Peyer's patch (tissue), 4 donors: ENCODE data around the gene ZBTB47. TPM values are rescaled to one million over a fixed set of nuclear protein-coding genes. Genes with fewer than 3 reads are reported as not detected.

Experiments
- DNase-seq, 3 donors: peaks; one replicate each; pipeline ENCODE4 v3.0.0-alpha.2; 2017 to 2019
- H3K27ac ChIP-seq, 4 donors: fragments of 200-600 bp; sonication (generic); one replicate each; pipeline ENCODE4 v1.5.1; 2016 to 2019
- H3K27me3 ChIP-seq, 2 donors: fragments of 200-600 bp; sonication (generic); one replicate each; pipeline ENCODE4 v1.5.1; 2019
- H3K36me3 ChIP-seq, 3 donors: fragments of 200-600 bp; sonication (generic); one replicate each; pipeline ENCODE4 v1.5.1; 2016 to 2019
- H3K4me1 ChIP-seq, 4 donors: fragments of 200-600 bp; sonication (generic); one replicate each; pipeline ENCODE4 v1.5.1; 2016 to 2019
- H3K4me3 ChIP-seq, 4 donors: fragments of 200-600 bp; sonication (generic); 1 replicate in 3 of 4; 2 replicates in 1 of 4; pipeline ENCODE4 v1.5.1; 2016 to 2019; ENCODE audit warnings: mild to moderate bottlenecking in 1 of 4
- H3K9me3 ChIP-seq, 4 donors: fragments of 200-600 bp; sonication (generic); one replicate each; pipeline ENCODE4 v1.5.1; 2016 to 2019; ENCODE audit warnings: mild to moderate bottlenecking in 1 of 4
- CTCF ChIP-seq, 6 experiments: fragments of 450-650 bp in 4 of 6; fragments of 200-600 bp in 2 of 6; sonication (generic) in 1 of 6; IDR thresholded peaks; one replicate each; pipeline ENCODE4 v1.5.1; 2017 to 2019; ENCODE audit warnings: antibody characterized with exemption in 6 of 6, mild to moderate bottlenecking in 3 of 6, moderate library complexity in 1 of 6
- POLR2A ChIP-seq, 2 donors: fragments of 450-650 bp; IDR thresholded peaks; one replicate each; pipeline ENCODE4 v1.5.1; 2017; ENCODE audit warnings: antibody characterized with exemption in 2 of 2, mild to moderate bottlenecking in 2 of 2, moderate library complexity in 2 of 2
- total RNA-seq, 4 donors: library from RNA; depleted of rRNA; stranded (reverse); fragments of >200 nt; gene quantifications; one replicate each; pipeline ENCODE4 v1.1.0, GENCODE V29; 2016

Gene ZBTB47
- total RNA-seq, 4 donors from 2014 or later: 5.3 to 30.5 (median 14.7) TPM

GRCh38 chr3:42656680-42657610 lies 3.4 kb downstream of the ZBTB47 start:
- no peaks in the 10 kb centered on the region for H3K27me3 ChIP-seq
- peaks cover 5 to 36% (median 15%) of the 10 kb centered on the region in 4 donors for H3K4me1 ChIP-seq
- no peak overlapping the region for H3K27ac ChIP-seq
- H3K4me3 ChIP-seq: no peak overlapping the region
- TF ChIP-seq POLR2A (IDR thresholded peaks at IDR 0.05): no peak
- TF ChIP-seq CTCF (IDR thresholded peaks at IDR 0.05): no peak
- no peaks in the 10 kb centered on the region for H3K9me3 ChIP-seq
- no peak for DNase-seq
- H3K36me3 ChIP-seq: no peaks in the 10 kb centered on the region

DNA sequence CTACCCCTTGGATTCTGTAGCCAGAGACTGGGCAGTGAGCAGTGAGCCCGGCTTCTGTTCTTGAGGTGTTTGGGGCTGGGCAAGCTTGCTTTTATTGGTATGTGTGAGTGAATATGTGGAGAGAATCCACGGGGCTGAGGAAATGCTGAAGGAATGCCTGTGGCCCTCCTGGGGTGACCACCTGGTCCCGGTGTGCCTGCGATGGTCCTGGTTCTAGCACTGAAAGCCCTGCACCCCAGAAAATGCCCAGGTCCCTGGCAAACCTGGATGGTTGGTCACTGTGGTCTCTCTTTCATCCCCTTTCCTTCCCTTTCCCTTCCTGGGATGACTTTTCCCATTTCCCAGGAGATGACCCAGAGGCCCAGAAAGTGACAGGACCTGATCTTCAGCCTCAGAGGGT lies 4.2 kb downstream of the ZBTB47 start:
- Histone ChIP-seq H3K4me3 (no peak overlapping the region), H3K27me3 (no peaks in the 10 kb centered on the region), H3K4me1 (peaks cover 5 to 29% (median 12%) of the 10 kb centered on the region in 4 donors), H3K36me3 (no peaks in the 10 kb centered on the region), H3K27ac (no peak overlapping the region), H3K9me3 (no peaks in the 10 kb centered on the region)
- TF ChIP-seq CTCF (IDR thresholded peaks at IDR 0.05) (no peak), POLR2A (IDR thresholded peaks at IDR 0.05) (no peak)
- no peak for DNase-seq

GRCh38 chr3:42658091-42658770 lies 4.7 kb downstream of the ZBTB47 start:
- peaks cover under 1 to 23% (median 7%) of the 10 kb centered on the region in 4 donors for H3K4me1 ChIP-seq
- H3K27me3 ChIP-seq: no peaks in the 10 kb centered on the region
- no peak for TF ChIP-seq POLR2A (IDR thresholded peaks at IDR 0.05)
- no peak for TF ChIP-seq CTCF (IDR thresholded peaks at IDR 0.05)
- H3K27ac ChIP-seq: no peak overlapping the region
- H3K36me3 ChIP-seq: no peaks in the 10 kb centered on the region
- no peaks in the 10 kb centered on the region for H3K9me3 ChIP-seq
- H3K4me3 ChIP-seq: no peak overlapping the region
- no peak for DNase-seq

DNA sequence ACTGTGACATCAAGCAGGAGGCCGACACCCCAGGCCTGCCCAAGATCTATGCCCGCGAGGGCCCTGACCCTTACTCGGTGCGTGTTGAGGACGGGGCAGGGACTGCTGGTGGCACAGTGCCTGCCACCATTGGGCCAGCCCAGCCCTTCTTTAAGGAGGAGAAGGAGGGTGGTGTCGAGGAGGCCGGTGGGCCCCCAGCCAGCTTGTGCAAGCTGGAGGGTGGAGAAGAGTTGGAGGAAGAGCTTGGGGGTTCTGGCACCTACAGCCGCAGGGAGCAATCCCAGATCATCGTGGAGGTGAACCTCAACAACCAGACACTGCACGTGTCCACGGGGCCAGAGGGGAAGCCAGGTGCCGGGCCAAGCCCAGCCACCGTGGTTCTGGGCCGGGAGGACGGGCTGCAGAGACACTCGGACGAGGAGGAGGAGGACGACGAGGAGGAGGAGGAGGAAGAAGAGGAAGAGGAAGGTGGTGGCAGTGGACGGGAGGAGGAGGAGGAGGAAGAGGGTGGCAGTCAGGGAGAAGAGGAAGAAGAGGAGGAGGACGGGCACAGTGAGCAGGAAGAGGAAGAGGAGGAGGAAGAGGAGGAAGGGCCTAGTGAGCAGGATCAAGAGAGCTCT lies 5.4 kb downstream of the ZBTB47 start:
- no peaks in the 10 kb centered on the region for H3K27me3 ChIP-seq
- H3K9me3 ChIP-seq: no peaks in the 10 kb centered on the region
- H3K4me3 ChIP-seq: no peak overlapping the region
- H3K36me3 ChIP-seq: no peaks in the 10 kb centered on the region
- peaks cover 0 to 17% (median 4%) of the 10 kb centered on the region in 4 donors for H3K4me1 ChIP-seq
- no peak for DNase-seq
- TF ChIP-seq POLR2A (IDR thresholded peaks at IDR 0.05) (no peak), CTCF (IDR thresholded peaks at IDR 0.05) (no peak)
- no peak overlapping the region for H3K27ac ChIP-seq

DNA sequence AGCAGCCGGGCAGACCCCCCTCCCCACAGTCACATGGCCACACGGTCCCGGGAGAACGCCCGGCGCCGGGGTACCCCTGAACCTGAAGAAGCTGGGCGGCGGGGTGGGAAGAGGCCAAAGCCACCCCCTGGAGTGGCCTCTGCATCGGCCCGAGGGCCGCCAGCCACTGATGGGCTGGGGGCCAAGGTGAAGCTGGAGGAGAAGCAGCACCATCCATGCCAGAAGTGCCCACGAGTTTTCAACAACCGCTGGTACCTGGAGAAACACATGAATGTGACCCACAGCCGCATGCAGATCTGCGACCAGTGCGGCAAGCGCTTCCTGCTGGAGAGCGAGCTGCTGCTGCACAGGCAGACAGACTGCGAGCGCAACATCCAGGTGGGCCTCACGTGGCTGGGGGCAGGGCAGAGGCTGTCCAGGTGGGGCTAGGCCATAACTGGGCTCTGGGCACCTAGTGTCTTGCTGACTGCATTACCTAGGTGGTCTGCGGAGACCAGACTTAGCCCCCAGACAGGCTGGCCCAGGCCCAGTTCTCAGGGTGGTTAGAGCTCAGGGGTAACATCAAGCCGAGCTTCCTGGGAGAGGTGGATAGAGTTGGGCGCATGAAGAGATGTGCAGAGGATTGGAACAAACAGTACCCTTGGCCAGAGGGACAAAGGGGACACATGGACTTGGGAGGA lies 6.1 kb downstream of the ZBTB47 start:
- H3K9me3 ChIP-seq: no peaks in the 10 kb centered on the region
- no peaks in the 10 kb centered on the region for H3K36me3 ChIP-seq
- H3K27me3 ChIP-seq: no peaks in the 10 kb centered on the region
- TF ChIP-seq CTCF (IDR thresholded peaks at IDR 0.05): no peak
- no peak for TF ChIP-seq POLR2A (IDR thresholded peaks at IDR 0.05)
- H3K4me1 ChIP-seq: peaks cover 0 to 16% (median 3%) of the 10 kb centered on the region in 4 donors
- H3K27ac ChIP-seq: no peak overlapping the region
- DNase-seq: no peak
- H3K4me3 ChIP-seq: no peak overlapping the region
